SK-N-SH (cell line): ENCODE data around the gene QSER1. TPM values are rescaled to one million over a fixed set of nuclear protein-coding genes. Genes with fewer than 3 reads are reported as not detected.

Experiments
- CTCF ChIA-PET: fragments of 300-600, 350-600 bp; formaldehyde crosslinking; extraction: SDS; loops from one replicate; lab custom pipeline; 2021; lab: Yijun Ruan, JAX
- POLR2A ChIA-PET: fragments of 350-600 bp; sonication (Branson Sonifier 250); formaldehyde crosslinking; extraction: SDS; loops from one replicate; lab custom pipeline; 2020; ENCODE audit warnings: antibody characterized with exemption, inconsistent platforms; lab: Yijun Ruan, JAX
- DNase-seq: peaks from one replicate; pipeline ENCODE4 v3.0.0; 2012
- H2AFZ ChIP-seq: fragments of 200-600 bp; sonication (generic); 2 replicates; pipeline ENCODE4 v1.8.1; 2016; ENCODE audit warnings: antibody characterized with exemption, mild to moderate bottlenecking, low read depth
- H3F3A ChIP-seq: fragments of 200-600 bp; sonication (generic); replicated peaks from 2 replicates; pipeline ENCODE3; 2016; ENCODE audit warnings: antibody characterized with exemption, mild to moderate bottlenecking; ENCODE audit not compliant: insufficient read depth
- H3K27ac ChIP-seq, 2 experiments: fragments of 200-500 bp in 1 of 2; fragments of 200-600 bp in 1 of 2; sonication (Bioruptor generic) in 1 of 2; sonication (generic), shearing (Covaris generic) in 1 of 2; 2 replicates each; pipeline versions ENCODE4 v1.5.1 to v1.6.1; 2014 to 2016; ENCODE audit warnings: low read depth in 2 of 2, inconsistent platforms in 1 of 2, low read length in 1 of 2, mild to moderate bottlenecking in 1 of 2, mixed read lengths in 1 of 2
- H3K27me3 ChIP-seq: fragments of 200-600 bp; sonication (generic), shearing (Covaris generic); 2 replicates; pipeline ENCODE4 v1.6.1; 2016; ENCODE audit warnings: mixed run types; ENCODE audit not compliant: insufficient read depth
- H3K36me3 ChIP-seq, 2 experiments: fragments of 200-500 bp in 1 of 2; fragments of 200-600 bp in 1 of 2; sonication (Bioruptor generic) in 1 of 2; sonication (generic) in 1 of 2; replicated peaks in 1 of 2; 2 replicates each; pipeline versions ENCODE3 to v1.5.1; 2014 to 2016; ENCODE audit warnings: low read length in 1 of 2, mild to moderate bottlenecking in 1 of 2; ENCODE audit not compliant: insufficient read depth in 2 of 2, control insufficient read depth in 1 of 2
- H3K4me1 ChIP-seq, 2 experiments: fragments of 200-500 bp in 1 of 2; fragments of 200-600 bp in 1 of 2; sonication (Bioruptor generic) in 1 of 2; sonication (generic), shearing (Covaris generic) in 1 of 2; 2 replicates each; pipeline versions ENCODE4 v1.5.1 to v1.6.1; 2014 to 2016; ENCODE audit warnings: low read depth in 1 of 2, low read length in 1 of 2, mixed run types in 1 of 2; ENCODE audit not compliant: insufficient read depth in 2 of 2, control insufficient read depth in 1 of 2
- H3K4me2 ChIP-seq: fragments of 200-600 bp; sonication (generic), shearing (Covaris generic); 2 replicates; pipeline ENCODE4 v1.6.1; 2017; ENCODE audit warnings: mixed run types
- H3K4me3 ChIP-seq, 2 experiments: fragments of 200-500 bp in 1 of 2; fragments of 200-600 bp in 1 of 2; sonication (Bioruptor generic) in 1 of 2; sonication (generic), shearing (Covaris generic) in 1 of 2; 2 replicates each; pipeline versions ENCODE4 v1.5.1 to v1.8.1; 2014 to 2016; ENCODE audit warnings: low read depth in 2 of 2, inconsistent platforms in 1 of 2, low read length in 1 of 2, mild to moderate bottlenecking in 1 of 2, mixed read lengths in 1 of 2, moderate library complexity in 1 of 2
- H3K79me2 ChIP-seq: fragments of 200-600 bp; sonication (generic); 2 replicates; pipeline ENCODE4 v1.8.1; 2017; ENCODE audit warnings: mild to moderate bottlenecking; ENCODE audit not compliant: insufficient read depth
- H3K9ac ChIP-seq: fragments of 200-600 bp; sonication (generic); 2 replicates; pipeline ENCODE4 v1.6.1; 2017; ENCODE audit warnings: mixed run types
- H3K9me2 ChIP-seq: fragments of 200-600 bp; sonication (generic); 2 replicates; pipeline ENCODE4 v1.6.1; 2017; ENCODE audit warnings: mixed run types
- H3K9me3 ChIP-seq: fragments of 200-600 bp; sonication (generic); 2 replicates; pipeline ENCODE4 v1.6.1; 2017; ENCODE audit warnings: mixed run types, mild to moderate bottlenecking, moderate library complexity
- H4K20me1 ChIP-seq: fragments of 200-600 bp; sonication (generic); 2 replicates; pipeline ENCODE4 v1.6.1; 2017; ENCODE audit warnings: mild to moderate bottlenecking, mixed run types; ENCODE audit not compliant: insufficient read depth
- EP300 ChIP-seq, 2 experiments: IDR thresholded peaks; 2 replicates each; pipeline versions ENCODE4 v1.4.0 to v1.6.1; 2012; ENCODE audit warnings: borderline replicate concordance in 1 of 2, low read depth in 1 of 2, low read length in 1 of 2
- FOXM1 ChIP-seq: IDR thresholded peaks from 2 replicates; pipeline ENCODE4 v1.4.0; 2012; ENCODE audit warnings: low read depth, mild to moderate bottlenecking
- IRF3 ChIP-seq: fragments of 150-350 bp; IDR thresholded peaks from 2 replicates; pipeline ENCODE4 v1.6.1; 2016; ENCODE audit warnings: mild to moderate bottlenecking, low read depth, low read length
- MEF2A ChIP-seq: IDR thresholded peaks from 2 replicates; pipeline ENCODE4 v1.4.0; 2012; ENCODE audit warnings: low read depth, borderline replicate concordance
- NFIC ChIP-seq: IDR thresholded peaks from 2 replicates; pipeline ENCODE4 v1.4.0; 2012; ENCODE audit warnings: borderline replicate concordance
- SIN3A ChIP-seq: IDR thresholded peaks from 2 replicates; pipeline ENCODE4 v1.6.1; 2012; ENCODE audit warnings: low read depth, mild to moderate bottlenecking, low read length, moderate library complexity, borderline replicate concordance
- ZBTB33 ChIP-seq: IDR thresholded peaks from 2 replicates; pipeline ENCODE4 v1.4.0; 2012; ENCODE audit warnings: low read depth, borderline replicate concordance
- WGBS: methylation state at CpG from one replicate; pipeline ENCODE4 v1.1.6; 2017; ENCODE audit warnings: low lambda C conversion rate; 5-methylcytosine and 5-hydroxymethylcytosine counted together
- polyA plus RNA-seq, 3 experiments: library from polyadenylated mRNA; depleted of rRNA; stranded (reverse); fragments of >200 nt; gene quantifications; 2 replicates each; pipeline ENCODE4 v1.2.3, GENCODE V29; 2012
- TF ChIP-seq, protein P1 (sequence below): IDR thresholded peaks from 2 replicates; pipeline ENCODE4 v1.6.1; 2012; ENCODE audit warnings: mild to moderate bottlenecking, low read depth, low read length, moderate library complexity

Gene QSER1
- polyA plus RNA-seq, 1 of the 3 experiments (the other 2 are of a cell fraction): 4.2 TPM

DNA sequence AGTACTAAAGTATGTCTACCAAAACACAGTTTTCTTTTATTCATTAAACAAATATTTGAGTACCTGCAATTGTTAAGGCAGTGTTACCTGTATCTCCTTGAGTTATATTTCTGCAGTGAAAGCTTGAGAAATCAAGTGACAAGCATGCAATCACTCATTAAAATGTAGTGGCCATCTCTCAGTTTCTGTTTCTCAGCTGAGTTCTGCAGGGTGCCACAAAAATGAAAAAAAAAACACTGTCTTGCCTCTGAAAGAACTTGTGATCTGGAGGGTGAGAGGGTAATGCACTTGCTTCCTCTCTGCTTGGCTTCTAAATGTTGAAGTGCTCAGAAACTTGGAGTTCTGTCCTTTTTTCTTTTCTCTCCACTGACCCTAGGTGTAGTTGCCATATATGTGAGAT lies 6.8 kb downstream of the QSER1 start:
- peaks cover 3 to 4% of the 10 kb centered on the region in 2 experiments for H3K36me3 ChIP-seq
- no peaks in the 10 kb centered on the region for H3K9me2 ChIP-seq
- H2AFZ ChIP-seq: no peak overlapping the region
- no peak overlapping the region for H3K4me3 ChIP-seq
- ChIA-PET POLR2A (no interaction called here), CTCF (no interaction called here)
- no peak for TF ChIP-seq IRF3
- no peak overlapping the region for H3K4me2 ChIP-seq
- peaks cover 9 to 12% of the 10 kb centered on the region in 2 experiments; a peak in 2 of 4 replicates for H3K4me1 ChIP-seq
- no peaks in the 10 kb centered on the region for H3K27me3 ChIP-seq
- H3K27ac ChIP-seq: no peak overlapping the region
- peaks cover 55% of the 10 kb centered on the region for H4K20me1 ChIP-seq
- peaks cover 6% of the 10 kb centered on the region for H3F3A ChIP-seq
- H3K9ac ChIP-seq: no peak overlapping the region
- no peaks in the 10 kb centered on the region for H3K9me3 ChIP-seq
- H3K79me2 ChIP-seq: peaks cover 100% of the 10 kb centered on the region
- DNase-seq: no peak

DNA sequence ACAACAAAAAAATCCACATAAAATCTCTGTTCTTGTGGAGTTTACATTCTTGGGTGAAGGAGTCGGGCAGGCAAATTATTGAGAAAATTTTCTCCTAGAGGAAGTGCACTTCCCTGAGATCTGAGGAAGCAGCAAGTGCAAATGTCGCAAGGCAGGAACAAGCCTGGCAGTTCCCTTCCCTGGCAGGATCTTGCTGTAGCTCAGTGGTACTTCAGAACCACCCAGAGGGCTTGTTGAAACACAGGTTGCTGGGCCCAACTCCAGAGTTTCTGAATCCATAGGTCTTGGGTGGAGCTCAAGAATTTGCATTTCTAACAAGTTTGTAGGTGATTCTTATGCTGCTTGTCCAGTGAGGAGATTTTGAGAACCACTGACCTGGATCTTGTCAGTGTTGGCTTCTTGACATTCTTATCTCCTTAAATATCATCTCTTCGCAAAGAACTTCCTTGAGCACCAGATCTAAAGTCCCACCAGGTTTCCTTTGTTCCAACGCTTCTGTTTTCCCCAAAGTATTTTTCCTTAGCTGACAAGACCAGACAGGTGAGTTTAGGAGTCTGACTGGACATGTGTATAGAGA lies 9.6 kb downstream of the QSER1 start:
- ChIA-PET POLR2A (no interaction called here), CTCF (interaction anchor here (1.2 kb wide), 1 partner anchor 9 kb away, joined by 6 read pairs; the partner anchor contains the start of gene QSER1)
- no peak for TF ChIP-seq FOXM1
- TF ChIP-seq SIN3A: no peak
- TF ChIP-seq NFIC: no peak
- no peak for TF ChIP-seq IRF3
- no peak for TF ChIP-seq MEF2A
- TF ChIP-seq ZBTB33: no peak
- TF ChIP-seq, protein P1, sequence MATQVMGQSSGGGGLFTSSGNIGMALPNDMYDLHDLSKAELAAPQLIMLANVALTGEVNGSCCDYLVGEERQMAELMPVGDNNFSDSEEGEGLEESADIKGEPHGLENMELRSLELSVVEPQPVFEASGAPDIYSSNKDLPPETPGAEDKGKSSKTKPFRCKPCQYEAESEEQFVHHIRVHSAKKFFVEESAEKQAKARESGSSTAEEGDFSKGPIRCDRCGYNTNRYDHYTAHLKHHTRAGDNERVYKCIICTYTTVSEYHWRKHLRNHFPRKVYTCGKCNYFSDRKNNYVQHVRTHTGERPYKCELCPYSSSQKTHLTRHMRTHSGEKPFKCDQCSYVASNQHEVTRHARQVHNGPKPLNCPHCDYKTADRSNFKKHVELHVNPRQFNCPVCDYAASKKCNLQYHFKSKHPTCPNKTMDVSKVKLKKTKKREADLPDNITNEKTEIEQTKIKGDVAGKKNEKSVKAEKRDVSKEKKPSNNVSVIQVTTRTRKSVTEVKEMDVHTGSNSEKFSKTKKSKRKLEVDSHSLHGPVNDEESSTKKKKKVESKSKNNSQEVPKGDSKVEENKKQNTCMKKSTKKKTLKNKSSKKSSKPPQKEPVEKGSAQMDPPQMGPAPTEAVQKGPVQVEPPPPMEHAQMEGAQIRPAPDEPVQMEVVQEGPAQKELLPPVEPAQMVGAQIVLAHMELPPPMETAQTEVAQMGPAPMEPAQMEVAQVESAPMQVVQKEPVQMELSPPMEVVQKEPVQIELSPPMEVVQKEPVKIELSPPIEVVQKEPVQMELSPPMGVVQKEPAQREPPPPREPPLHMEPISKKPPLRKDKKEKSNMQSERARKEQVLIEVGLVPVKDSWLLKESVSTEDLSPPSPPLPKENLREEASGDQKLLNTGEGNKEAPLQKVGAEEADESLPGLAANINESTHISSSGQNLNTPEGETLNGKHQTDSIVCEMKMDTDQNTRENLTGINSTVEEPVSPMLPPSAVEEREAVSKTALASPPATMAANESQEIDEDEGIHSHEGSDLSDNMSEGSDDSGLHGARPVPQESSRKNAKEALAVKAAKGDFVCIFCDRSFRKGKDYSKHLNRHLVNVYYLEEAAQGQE: no peak
- no peak for TF ChIP-seq EP300 (IDR thresholded peaks at IDR 0.05; ENCODE audit: borderline replicate concordance in 1 of 2, low read depth in 1 of 2, low read length in 1 of 2)
- H3K27me3 ChIP-seq: no peaks in the 10 kb centered on the region
- no peaks in the 10 kb centered on the region for H3K9me2 ChIP-seq
- no peak overlapping the region for H3K27ac ChIP-seq
- 100% methylated on average over 4 of the region's 4 CpGs for WGBS
- H3K36me3 ChIP-seq: peaks cover under 1 to 3% of the 10 kb centered on the region in 2 experiments
- H3K4me1 ChIP-seq: peaks cover 0 to 11% of the 10 kb centered on the region in 2 experiments; a peak in 1 of 4 replicates
- no peak overlapping the region for H3K9ac ChIP-seq
- H4K20me1 ChIP-seq: peaks cover 40% of the 10 kb centered on the region
- no peaks in the 10 kb centered on the region for H3K9me3 ChIP-seq
- no peaks in the 10 kb centered on the region for H3F3A ChIP-seq
- H3K4me2 ChIP-seq: no peak overlapping the region
- peaks cover 98% of the 10 kb centered on the region for H3K79me2 ChIP-seq
- DNase-seq: no peak
- H2AFZ ChIP-seq: no peak overlapping the region
- no peak overlapping the region for H3K4me3 ChIP-seq
